WTC11 (cell line): ENCODE measurements around the gene LDB2. TPM values are rescaled to one million over a fixed set of nuclear protein-coding genes. Genes with fewer than 3 reads are reported as not detected.

Experiments
- ATAC-seq: fragments of 200-7000 bp; cut with Tn5 transposase; 2 replicates; pipeline ENCODE4 v1.10.0; 2021; ENCODE audit warnings: mild to moderate bottlenecking, moderate library complexity
- CTCF ChIA-PET: fragments of 300-600 bp; sonication (Branson Sonifier 250); formaldehyde crosslinking; loops from one replicate; lab custom pipeline; 2021; ENCODE audit warnings: antibody characterized with exemption; lab: Charles Lee
- POLR2A ChIA-PET: fragments of 350-600 bp; sonication (Branson Sonifier 250); formaldehyde crosslinking; loops from one replicate; lab custom pipeline; 2021; ENCODE audit warnings: antibody characterized with exemption; lab: Charles Lee
- DNase-seq: peaks from one replicate; pipeline ENCODE4 v3.0.0; 2021; ENCODE audit warnings: low spot score
- H3K27ac Mint-ChIP-seq: 2 replicates; pipeline ENCODE4 v1.8.0; 2021; ENCODE audit warnings: mixed read lengths
- H3K27me3 Mint-ChIP-seq: 2 replicates; pipeline ENCODE4 v1.8.0; 2021; ENCODE audit warnings: low read depth, mild to moderate bottlenecking, moderate library complexity, mixed read lengths
- H3K36me3 Mint-ChIP-seq: 2 replicates; pipeline ENCODE4 v1.8.0; 2021; ENCODE audit warnings: mixed read lengths
- H3K4me1 Mint-ChIP-seq: 2 replicates; pipeline ENCODE4 v1.8.0; 2022; ENCODE audit warnings: mixed read lengths
- H3K4me3 Mint-ChIP-seq: 2 replicates; pipeline ENCODE4 v1.8.0; 2021; ENCODE audit warnings: mild to moderate bottlenecking, moderate library complexity, mixed read lengths
- H3K9me3 Mint-ChIP-seq: 2 replicates; pipeline ENCODE4 v1.8.0; 2021; ENCODE audit warnings: mixed read lengths
- CBFB ChIP-seq: sonication (generic); formaldehyde crosslinking; IDR thresholded peaks from 2 replicates; pipeline ENCODE4 v1.8.1; 2022; ENCODE audit warnings: mild to moderate bottlenecking, low read depth, missing genetic modification reagents
- EMX1 ChIP-seq: fragments of 250-450 bp; sonication (Bioruptor Pico); IDR thresholded peaks from 2 replicates; pipeline ENCODE4 v1.8.0; 2021; ENCODE audit warnings: mild to moderate bottlenecking
- ETV6 ChIP-seq: sonication (generic); formaldehyde crosslinking; IDR thresholded peaks from 2 replicates; pipeline ENCODE4 v1.8.1; 2022; ENCODE audit warnings: mild to moderate bottlenecking, missing genetic modification reagents
- GRHL2 ChIP-seq: fragments of 250-450 bp; sonication (Bioruptor Pico); IDR thresholded peaks from 2 replicates; pipeline ENCODE4 v1.8.0; 2022; ENCODE audit warnings: mild to moderate bottlenecking, moderate library complexity; ENCODE audit not compliant: insufficient replicate concordance, severe bottlenecking
- SMAD4 ChIP-seq: sonication (generic); formaldehyde crosslinking; IDR thresholded peaks from 2 replicates; pipeline ENCODE4 v1.8.0; 2022; ENCODE audit warnings: mild to moderate bottlenecking, missing genetic modification reagents
- SP1 ChIP-seq: sonication (generic); formaldehyde crosslinking; conservative IDR thresholded peaks from 2 replicates; pipeline ENCODE4 v1.8.1; 2022; ENCODE audit warnings: missing genetic modification reagents
- TP53 ChIP-seq: sonication (generic); formaldehyde crosslinking; IDR thresholded peaks from 2 replicates; pipeline ENCODE4 v1.8.1; 2023; ENCODE audit warnings: mild to moderate bottlenecking, missing genetic modification reagents
- ZBTB21 ChIP-seq: sonication (generic); formaldehyde crosslinking; IDR thresholded peaks from 2 replicates; pipeline ENCODE4 v1.8.1; 2023; ENCODE audit warnings: mild to moderate bottlenecking, missing genetic modification reagents, borderline replicate concordance
- ZNF232 ChIP-seq: sonication (generic); formaldehyde crosslinking; IDR thresholded peaks from 2 replicates; pipeline ENCODE4 v1.8.0; 2022; ENCODE audit warnings: mild to moderate bottlenecking, missing genetic modification reagents
- total RNA-seq: library from RNA; stranded (reverse); gene quantifications from 3 replicates; pipeline ENCODE4 v1.2.3, GENCODE V29; 2021
- TF ChIP-seq, protein P1 (sequence below): fragments of 250-450 bp; sonication (Bioruptor Pico); conservative IDR thresholded peaks from 2 replicates; pipeline ENCODE4 v1.9.0; 2021; ENCODE audit warnings: mild to moderate bottlenecking
- TF ChIP-seq, protein P2 (sequence below): sonication (generic); formaldehyde crosslinking; IDR thresholded peaks from 2 replicates; pipeline ENCODE4 v1.8.0; 2022; ENCODE audit warnings: mild to moderate bottlenecking, missing genetic modification reagents
- TF ChIP-seq, protein P3 (sequence below): sonication (generic); formaldehyde crosslinking; IDR thresholded peaks from 2 replicates; pipeline ENCODE4 v1.8.0; 2022; ENCODE audit warnings: mild to moderate bottlenecking, missing genetic modification reagents
- TF ChIP-seq, protein P4 (sequence below): fragments of 250-450 bp; sonication (Bioruptor Pico); IDR thresholded peaks from 2 replicates; pipeline ENCODE4 v1.9.0; 2021; ENCODE audit warnings: mild to moderate bottlenecking, borderline replicate concordance
- TF ChIP-seq, protein P5 (sequence below): sonication (generic); formaldehyde crosslinking; IDR thresholded peaks from 2 replicates; pipeline ENCODE4 v1.8.1; 2023; ENCODE audit warnings: mild to moderate bottlenecking, moderate library complexity, missing genetic modification reagents
- TF ChIP-seq, protein P6 (sequence below): sonication (generic); formaldehyde crosslinking; IDR thresholded peaks from 2 replicates; pipeline ENCODE4 v1.8.1; 2023; ENCODE audit warnings: mild to moderate bottlenecking, missing genetic modification reagents
- TF ChIP-seq, protein P7 (sequence below): sonication (generic); formaldehyde crosslinking; conservative IDR thresholded peaks from 2 replicates; pipeline ENCODE4 v1.8.1; 2023; ENCODE audit warnings: mild to moderate bottlenecking, low read depth, missing genetic modification reagents, moderate library complexity
- TF ChIP-seq, protein P8 (sequence below): sonication (generic); formaldehyde crosslinking; IDR thresholded peaks from 2 replicates; pipeline ENCODE4 v1.8.0; 2023; ENCODE audit warnings: missing genetic modification reagents

Gene LDB2
- total RNA-seq, 1 experiment from 2014 or later: 62.4 TPM

DNA sequence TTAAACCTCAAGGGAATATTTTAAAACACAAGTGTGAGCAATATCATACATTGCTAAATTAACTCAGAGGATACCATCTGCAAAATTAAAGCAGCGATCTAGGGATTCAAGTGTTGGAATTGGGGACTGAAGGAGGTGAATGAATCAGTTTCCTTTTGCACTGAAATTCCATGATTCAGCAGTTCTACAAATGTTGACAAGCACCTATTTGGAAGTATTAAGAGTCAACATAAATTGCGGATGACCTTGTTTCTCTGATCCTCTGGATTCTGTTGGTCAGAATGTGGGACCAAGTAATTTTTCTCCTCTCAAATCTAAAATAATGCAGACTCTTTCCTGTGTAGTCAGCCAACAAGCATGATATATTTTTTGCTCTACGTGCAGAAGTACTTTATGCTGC is 78.8 kb downstream of the LDB2 start (continued):
- TF ChIP-seq, protein P1, sequence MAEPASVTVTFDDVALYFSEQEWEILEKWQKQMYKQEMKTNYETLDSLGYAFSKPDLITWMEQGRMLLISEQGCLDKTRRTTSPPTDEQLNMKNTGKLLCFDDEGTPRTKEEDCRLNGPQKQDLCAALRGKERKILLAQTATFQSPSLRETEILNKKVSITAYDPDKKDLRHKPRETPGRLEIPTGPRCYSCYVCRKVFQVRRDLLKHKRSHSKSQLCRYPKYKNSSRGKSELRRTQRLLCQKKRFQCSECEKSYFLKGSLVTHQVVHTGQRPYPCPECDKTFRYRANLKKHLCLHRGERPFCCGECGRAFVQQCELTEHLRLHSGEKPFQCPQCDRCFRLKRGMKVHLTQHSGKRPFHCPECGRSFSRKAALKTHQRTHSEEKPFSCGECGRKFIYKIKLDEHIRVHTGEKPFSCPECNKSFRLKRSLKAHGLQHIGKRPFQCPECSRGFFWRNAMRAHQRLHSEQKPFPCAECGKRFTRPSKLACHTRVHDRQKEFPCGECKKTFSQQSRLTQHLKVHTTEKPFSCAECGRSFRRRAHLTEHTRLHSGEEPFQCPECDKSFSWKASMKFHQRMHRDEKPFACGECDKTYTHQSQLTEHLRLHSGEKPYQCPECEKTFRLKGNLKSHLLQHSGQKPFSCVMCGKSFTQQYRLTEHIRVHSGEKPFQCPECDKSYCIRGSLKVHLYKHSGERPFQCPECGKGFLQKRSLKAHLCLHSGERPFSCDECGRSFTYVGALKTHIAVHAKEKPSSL: no peak
- TF ChIP-seq SP1 (CRISPR knock-in tag): no peak
- TF ChIP-seq EMX1 (CRISPR knock-in tag): no peak
- TF ChIP-seq, protein P2, sequence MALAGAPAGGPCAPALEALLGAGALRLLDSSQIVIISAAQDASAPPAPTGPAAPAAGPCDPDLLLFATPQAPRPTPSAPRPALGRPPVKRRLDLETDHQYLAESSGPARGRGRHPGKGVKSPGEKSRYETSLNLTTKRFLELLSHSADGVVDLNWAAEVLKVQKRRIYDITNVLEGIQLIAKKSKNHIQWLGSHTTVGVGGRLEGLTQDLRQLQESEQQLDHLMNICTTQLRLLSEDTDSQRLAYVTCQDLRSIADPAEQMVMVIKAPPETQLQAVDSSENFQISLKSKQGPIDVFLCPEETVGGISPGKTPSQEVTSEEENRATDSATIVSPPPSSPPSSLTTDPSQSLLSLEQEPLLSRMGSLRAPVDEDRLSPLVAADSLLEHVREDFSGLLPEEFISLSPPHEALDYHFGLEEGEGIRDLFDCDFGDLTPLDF: no peak
- TF ChIP-seq, protein P3, sequence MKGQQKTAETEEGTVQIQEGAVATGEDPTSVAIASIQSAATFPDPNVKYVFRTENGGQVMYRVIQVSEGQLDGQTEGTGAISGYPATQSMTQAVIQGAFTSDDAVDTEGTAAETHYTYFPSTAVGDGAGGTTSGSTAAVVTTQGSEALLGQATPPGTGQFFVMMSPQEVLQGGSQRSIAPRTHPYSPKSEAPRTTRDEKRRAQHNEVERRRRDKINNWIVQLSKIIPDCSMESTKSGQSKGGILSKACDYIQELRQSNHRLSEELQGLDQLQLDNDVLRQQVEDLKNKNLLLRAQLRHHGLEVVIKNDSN (CRISPR knock-in tag): no peak
- no peak for TF ChIP-seq CBFB
- TF ChIP-seq, protein P4, sequence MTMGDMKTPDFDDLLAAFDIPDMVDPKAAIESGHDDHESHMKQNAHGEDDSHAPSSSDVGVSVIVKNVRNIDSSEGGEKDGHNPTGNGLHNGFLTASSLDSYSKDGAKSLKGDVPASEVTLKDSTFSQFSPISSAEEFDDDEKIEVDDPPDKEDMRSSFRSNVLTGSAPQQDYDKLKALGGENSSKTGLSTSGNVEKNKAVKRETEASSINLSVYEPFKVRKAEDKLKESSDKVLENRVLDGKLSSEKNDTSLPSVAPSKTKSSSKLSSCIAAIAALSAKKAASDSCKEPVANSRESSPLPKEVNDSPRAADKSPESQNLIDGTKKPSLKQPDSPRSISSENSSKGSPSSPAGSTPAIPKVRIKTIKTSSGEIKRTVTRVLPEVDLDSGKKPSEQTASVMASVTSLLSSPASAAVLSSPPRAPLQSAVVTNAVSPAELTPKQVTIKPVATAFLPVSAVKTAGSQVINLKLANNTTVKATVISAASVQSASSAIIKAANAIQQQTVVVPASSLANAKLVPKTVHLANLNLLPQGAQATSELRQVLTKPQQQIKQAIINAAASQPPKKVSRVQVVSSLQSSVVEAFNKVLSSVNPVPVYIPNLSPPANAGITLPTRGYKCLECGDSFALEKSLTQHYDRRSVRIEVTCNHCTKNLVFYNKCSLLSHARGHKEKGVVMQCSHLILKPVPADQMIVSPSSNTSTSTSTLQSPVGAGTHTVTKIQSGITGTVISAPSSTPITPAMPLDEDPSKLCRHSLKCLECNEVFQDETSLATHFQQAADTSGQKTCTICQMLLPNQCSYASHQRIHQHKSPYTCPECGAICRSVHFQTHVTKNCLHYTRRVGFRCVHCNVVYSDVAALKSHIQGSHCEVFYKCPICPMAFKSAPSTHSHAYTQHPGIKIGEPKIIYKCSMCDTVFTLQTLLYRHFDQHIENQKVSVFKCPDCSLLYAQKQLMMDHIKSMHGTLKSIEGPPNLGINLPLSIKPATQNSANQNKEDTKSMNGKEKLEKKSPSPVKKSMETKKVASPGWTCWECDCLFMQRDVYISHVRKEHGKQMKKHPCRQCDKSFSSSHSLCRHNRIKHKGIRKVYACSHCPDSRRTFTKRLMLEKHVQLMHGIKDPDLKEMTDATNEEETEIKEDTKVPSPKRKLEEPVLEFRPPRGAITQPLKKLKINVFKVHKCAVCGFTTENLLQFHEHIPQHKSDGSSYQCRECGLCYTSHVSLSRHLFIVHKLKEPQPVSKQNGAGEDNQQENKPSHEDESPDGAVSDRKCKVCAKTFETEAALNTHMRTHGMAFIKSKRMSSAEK (CRISPR knock-in tag): no peak

DNA sequence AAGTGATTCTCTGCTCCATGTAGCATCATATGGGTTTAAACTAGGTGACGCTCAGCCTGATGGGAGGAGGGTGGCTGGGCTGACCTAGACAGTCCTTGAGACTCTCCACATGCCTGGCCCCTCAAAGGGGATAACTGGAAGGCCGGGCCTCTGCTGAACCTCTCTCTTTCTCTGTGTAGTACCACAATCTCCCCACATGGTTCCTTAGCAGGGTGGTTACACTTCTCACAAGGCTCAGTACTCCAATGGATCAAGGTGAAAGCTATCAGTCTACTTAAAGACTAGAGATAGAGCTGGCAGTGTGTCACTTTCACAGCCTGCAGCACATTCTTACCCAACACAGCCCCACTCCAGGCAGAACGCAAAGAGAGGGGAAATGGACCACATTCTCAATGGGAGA is 80.4 kb downstream of the LDB2 start:
- peaks cover 60% of the 10 kb centered on the region for H3K4me1 Mint-ChIP-seq
- CTCF ChIA-PET: interaction anchor here (0.6 to 2.3 kb wide), 6 partner anchors 9 to 99 kb away, joined by 3 to 13 read pairs (median 5); no protein-coding TSS in a partner anchor
- no peaks in the 10 kb centered on the region; the same call in 1 of the 2 replicates for H3K27me3 Mint-ChIP-seq
- DNase-seq (peak; percentile 41), ATAC-seq (peak; percentile 96)
- H3K9me3 Mint-ChIP-seq: no peaks in the 10 kb centered on the region
- peaks cover 9% of the 10 kb centered on the region for H3K36me3 Mint-ChIP-seq
- POLR2A ChIA-PET: interaction anchor here (0.5 kb wide), 1 partner anchor 26 kb away, joined by 3 read pairs; no protein-coding TSS in a partner anchor
- H3K4me3 Mint-ChIP-seq: 0 out of 2 replicates have a peak overlapping the region, but pooled peaks have one; percentile 40
- peak overlapping the region; percentile 96 for H3K27ac Mint-ChIP-seq
- TF ChIP-seq ZNF232 (CRISPR knock-in tag): no peak
- TF ChIP-seq, protein P5, sequence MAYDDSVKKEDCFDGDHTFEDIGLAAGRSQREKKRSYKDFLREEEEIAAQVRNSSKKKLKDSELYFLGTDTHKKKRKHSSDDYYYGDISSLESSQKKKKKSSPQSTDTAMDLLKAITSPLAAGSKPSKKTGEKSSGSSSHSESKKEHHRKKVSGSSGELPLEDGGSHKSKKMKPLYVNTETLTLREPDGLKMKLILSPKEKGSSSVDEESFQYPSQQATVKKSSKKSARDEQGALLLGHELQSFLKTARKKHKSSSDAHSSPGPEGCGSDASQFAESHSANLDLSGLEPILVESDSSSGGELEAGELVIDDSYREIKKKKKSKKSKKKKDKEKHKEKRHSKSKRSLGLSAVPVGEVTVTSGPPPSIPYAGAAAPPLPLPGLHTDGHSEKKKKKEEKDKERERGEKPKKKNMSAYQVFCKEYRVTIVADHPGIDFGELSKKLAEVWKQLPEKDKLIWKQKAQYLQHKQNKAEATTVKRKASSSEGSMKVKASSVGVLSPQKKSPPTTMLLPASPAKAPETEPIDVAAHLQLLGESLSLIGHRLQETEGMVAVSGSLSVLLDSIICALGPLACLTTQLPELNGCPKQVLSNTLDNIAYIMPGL (CRISPR knock-in tag): no peak
- TF ChIP-seq, protein P6, sequence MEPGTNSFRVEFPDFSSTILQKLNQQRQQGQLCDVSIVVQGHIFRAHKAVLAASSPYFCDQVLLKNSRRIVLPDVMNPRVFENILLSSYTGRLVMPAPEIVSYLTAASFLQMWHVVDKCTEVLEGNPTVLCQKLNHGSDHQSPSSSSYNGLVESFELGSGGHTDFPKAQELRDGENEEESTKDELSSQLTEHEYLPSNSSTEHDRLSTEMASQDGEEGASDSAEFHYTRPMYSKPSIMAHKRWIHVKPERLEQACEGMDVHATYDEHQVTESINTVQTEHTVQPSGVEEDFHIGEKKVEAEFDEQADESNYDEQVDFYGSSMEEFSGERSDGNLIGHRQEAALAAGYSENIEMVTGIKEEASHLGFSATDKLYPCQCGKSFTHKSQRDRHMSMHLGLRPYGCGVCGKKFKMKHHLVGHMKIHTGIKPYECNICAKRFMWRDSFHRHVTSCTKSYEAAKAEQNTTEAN (CRISPR knock-in tag): no peak
- no peak for TF ChIP-seq TP53
- TF ChIP-seq ZBTB21 (CRISPR knock-in tag): no peak
- TF ChIP-seq GRHL2 (CRISPR knock-in tag): no peak
- TF ChIP-seq, protein P1: no peak
- no peak for TF ChIP-seq SP1 (CRISPR knock-in tag)
- TF ChIP-seq ETV6 (CRISPR knock-in tag): no peak
- TF ChIP-seq, protein P7, sequence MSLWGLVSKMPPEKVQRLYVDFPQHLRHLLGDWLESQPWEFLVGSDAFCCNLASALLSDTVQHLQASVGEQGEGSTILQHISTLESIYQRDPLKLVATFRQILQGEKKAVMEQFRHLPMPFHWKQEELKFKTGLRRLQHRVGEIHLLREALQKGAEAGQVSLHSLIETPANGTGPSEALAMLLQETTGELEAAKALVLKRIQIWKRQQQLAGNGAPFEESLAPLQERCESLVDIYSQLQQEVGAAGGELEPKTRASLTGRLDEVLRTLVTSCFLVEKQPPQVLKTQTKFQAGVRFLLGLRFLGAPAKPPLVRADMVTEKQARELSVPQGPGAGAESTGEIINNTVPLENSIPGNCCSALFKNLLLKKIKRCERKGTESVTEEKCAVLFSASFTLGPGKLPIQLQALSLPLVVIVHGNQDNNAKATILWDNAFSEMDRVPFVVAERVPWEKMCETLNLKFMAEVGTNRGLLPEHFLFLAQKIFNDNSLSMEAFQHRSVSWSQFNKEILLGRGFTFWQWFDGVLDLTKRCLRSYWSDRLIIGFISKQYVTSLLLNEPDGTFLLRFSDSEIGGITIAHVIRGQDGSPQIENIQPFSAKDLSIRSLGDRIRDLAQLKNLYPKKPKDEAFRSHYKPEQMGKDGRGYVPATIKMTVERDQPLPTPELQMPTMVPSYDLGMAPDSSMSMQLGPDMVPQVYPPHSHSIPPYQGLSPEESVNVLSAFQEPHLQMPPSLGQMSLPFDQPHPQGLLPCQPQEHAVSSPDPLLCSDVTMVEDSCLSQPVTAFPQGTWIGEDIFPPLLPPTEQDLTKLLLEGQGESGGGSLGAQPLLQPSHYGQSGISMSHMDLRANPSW: no peak
- TF ChIP-seq SMAD4 (CRISPR knock-in tag): no peak
- TF ChIP-seq, protein P8, sequence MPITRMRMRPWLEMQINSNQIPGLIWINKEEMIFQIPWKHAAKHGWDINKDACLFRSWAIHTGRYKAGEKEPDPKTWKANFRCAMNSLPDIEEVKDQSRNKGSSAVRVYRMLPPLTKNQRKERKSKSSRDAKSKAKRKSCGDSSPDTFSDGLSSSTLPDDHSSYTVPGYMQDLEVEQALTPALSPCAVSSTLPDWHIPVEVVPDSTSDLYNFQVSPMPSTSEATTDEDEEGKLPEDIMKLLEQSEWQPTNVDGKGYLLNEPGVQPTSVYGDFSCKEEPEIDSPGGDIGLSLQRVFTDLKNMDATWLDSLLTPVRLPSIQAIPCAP: no peak
